ENCODE measurements around the gene CA7.
A peak's percentile ranks its signal among the peaks of the same experiment; 100 is the strongest.

DNA sequence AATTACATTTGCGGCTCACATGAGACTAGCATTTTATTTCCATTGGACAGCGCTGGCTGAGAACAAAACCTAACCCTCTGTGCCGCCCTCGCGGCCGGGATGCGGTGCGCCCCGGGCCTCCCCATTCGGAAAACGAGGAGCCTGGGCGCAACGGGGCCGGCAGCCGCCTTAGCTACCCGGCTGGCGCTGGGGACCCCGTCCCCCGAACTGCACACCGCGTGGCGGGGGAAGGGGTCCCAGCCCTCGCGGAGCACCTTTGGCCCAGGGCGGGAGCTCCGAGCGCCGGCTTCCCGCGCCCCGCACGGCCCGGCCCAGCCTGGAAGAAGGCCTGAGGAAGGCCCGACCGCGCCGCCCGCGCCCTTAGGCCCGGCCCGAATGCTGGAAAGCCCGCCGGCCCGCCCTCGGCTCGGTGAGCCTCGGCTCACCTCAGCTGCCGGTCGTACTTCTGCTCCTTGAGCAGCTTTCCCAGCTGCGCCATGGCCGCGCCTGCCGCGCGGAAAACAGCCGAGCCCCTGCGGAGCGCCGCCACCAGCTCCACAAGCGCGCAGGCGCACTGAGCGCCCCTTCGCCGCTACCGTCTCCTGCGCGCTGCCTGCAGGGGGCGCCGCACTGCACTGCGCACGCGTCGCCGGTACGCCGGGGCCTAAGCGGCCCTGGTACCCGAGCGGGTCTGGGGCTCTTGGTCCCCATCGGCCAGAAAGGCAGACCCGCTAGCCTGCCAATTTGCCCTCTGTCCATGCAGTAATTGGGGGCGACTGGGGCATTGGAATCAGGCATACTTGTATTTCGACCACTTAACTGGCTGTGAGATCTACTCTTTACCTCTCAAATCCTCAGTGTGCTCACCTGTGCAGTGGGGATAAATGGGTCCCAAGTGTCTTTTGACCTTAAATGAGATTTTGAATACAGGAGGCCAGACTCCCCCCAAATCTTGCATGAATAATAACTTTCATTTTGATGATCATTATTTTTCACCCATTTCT, 13.5 kb upstream of the CA7 start, which contains the start of gene NAE1:
- peak; percentile 94 for TF ChIP-seq CTCF (IDR thresholded peaks at IDR 0.05; ENCODE audit: low read depth, low read length)
- peak; percentile 96 for TF ChIP-seq POLR2A (IDR thresholded peaks at IDR 0.05; ENCODE audit: extremely low read depth, insufficient read length)

All from NB4 (cell line).